ENCODE results near the gene CPLX1.
"Not testable (repeated sequence)": the region's sequence is repeated elsewhere in the genome, so short reads cannot be mapped to it uniquely, and the experiment has no call there.

The CPLX1 gene

GRCh38 chr4:751676-752075 lies 74.3 kb downstream of the CPLX1 start:
- DNase-seq: no peak

GRCh38 chr4:749698-750666 lies 75.9 kb downstream of the CPLX1 start:
- no peak for DNase-seq

- DNase-seq: no peak
These were observed 77.5 kb downstream of the CPLX1 start for GRCh38 chr4:748461-748860.

- DNase-seq: no peak
These were observed 78.3 kb downstream of the CPLX1 start for GRCh38 chr4:747546-748170.

DNA sequence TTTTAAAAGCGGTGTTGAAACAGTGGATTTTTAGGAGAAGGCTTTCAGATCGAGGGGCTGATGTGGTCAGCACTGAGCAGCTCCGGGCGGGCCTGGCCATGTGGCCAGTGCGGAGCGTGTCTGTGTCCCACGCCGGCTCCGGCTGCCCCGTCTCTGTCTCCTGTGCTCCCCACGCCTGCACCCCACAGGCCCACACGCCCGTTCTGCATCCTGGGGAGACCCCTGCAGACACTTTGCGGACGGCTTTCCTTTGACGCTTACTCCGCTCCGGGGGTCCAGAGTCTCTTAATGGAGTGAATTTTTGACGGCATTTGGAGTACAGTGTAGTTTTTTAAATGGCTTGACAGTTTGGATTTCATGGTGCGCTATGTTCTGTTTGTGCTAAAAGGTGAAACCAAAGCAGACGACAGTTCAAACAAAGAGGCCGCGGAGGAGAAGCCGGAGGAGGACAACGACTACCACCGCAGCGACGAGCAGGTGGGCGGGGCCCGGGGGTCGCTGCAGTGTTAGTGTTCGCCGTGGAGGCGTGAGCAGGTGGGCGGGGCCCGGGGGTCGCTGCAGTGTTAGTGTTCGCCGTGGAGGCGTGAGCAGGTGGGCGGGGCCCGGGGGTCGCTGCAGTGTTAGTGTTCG lies 81.6 kb downstream of the CPLX1 start:
- no peak for DNase-seq

DNA sequence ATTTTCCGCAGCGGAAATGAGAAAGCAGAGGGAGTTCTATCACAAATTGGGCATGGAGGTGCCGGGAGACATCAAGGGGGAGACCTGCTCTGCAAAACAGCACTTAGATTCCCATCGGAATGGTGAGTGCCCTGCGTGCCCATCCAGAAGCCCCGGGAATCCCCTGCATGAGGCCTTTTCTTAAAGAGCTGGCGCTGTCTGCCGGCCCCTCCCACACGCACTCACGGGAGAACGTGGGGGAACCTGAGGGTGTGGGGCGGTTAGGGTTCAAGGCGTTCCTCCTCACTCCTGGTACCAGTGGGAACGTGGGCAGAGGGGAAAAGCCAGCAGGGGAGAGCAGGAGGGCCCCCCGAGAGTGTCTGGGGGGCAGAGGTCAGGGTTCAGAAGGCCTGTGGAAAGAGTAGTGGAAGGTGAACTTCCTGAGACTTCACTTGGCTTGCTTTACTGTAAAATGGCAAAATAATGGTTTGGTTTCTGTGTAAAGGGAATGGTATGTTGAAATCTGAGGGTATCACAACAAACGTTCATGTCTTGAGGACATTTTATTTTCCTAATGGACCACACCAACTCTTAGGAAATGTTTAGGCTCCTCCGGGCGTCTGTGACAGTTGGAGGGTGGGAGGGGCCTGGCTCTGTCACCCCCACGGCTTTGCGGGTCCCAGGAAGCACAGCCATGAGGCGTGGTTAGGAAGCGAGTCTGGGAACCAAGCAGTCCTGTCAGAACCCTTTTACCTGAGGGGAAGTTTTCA lies 82.3 kb downstream of the CPLX1 start:
- no peak for DNase-seq

DNA sequence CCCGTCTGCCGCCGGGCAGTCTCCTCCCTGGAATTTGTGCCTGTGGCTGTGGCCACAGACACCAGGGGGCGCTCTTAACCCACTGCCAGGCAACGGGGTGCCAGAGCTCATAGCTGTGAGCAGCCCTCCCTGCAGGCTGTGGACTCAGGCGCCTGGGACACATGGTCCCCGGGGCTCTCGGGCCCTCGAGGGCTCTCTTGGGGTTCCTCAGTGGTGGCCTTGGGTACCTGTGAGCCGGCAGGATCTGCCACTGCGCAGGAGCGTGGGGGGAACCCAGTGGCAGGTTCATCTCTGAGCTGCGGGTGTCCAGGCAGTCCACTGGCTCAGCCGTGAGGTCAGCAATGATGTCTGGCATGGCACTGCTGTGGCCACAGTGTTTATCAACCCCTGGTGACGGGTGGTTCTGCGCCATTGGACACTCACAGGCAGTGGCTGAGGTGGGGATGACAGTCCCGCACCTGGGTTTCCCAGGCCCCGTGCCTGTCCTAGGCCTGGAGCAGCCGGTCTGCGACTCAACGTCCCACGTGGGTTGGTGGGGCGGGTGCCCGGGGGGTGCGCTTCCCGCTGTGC lies 83.1 kb downstream of the CPLX1 start:
- DNase-seq: peak; percentile 13 to 52 (median 23)

DNA sequence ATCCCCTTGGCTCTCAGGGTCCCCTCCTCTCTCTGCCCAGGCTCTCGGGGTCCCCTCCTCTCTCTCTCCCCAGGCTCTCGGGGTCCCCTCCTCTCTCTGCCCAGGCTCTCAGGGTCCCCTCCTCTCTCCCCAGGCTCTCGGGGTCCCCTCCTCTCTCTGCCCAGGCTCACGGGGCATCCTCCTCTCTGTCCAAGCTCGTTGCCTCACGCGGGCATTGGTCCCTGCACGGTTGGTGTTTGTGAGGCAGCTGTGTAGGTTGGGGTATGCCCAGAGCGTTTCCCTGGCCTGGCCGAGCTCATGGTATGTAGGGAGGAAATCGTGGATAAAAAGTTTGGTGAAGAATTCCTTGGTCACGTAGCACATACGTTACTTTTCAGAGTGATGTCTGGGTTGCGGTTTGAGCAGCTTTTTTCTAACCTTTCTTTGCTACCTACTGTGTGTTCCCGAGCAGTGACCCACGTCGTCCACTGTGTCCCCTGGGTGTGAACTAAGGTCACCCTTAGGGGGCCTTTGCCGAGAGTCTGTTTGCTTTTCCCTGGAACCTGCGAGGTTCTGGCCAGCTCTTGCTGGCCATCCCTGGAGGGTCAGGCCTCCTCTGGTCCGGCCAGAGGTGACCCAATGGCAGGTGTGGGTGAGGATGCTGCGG lies 83.7 kb downstream of the CPLX1 start:
- no peak for DNase-seq

DNA sequence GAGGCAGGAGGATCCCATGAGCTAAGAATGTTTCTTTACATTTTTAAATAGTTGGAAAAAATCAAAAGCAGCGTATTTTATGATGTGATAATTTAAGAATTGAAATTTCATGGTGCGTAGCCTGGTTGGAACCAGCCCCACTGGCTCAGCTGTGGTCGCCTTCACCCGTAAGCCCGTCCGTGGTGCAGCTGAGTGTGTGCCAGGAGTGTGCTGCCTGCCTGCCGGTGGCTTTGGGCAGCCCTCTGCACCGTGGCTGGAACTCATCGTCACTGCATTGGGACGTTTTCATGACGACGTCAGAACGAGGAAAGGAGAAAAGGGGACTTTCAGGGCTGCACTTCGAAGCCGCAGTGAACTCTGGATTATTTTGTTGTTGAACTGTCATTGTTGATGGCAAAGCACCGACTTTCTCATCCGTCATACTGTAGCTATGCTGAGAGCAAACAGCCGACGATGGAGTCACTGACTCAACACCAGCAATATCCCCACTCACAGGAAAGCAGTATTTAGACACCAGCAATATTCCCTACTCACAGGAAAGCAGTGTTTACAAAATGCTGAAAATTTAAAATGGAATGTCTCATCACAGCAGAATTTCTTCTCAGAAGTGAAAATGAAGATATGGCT lies 85.2 kb downstream of the CPLX1 start:
- DNase-seq: no peak

DNA sequence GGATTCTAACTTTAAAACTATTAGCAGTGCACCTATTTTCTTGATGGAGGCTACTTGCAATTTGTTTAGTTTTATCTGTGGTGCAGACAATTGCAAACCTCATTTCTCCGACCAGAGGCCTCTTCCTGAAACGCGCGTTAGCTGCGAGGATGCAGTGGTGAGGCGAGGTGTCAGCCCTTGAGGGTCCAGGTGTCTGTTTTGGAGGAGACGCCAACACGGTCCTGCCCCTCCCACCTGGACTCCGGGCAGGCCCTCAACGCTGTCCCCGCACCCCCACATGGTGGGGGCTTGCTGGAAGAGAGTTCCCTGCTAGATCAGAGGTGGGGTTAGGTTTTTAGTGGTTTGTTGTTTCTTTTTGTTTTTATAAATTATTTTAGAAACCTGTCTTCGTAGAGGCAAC lies 85.9 kb downstream of the CPLX1 start:
- DNase-seq: no peak

- no peak for DNase-seq
These were observed 86.4 kb downstream of the CPLX1 start for GRCh38 chr4:739569-739968.

GRCh38 chr4:738781-739280 lies 87.1 kb downstream of the CPLX1 start:
- no peak for DNase-seq

- DNase-seq: not testable (repeated sequence)
These were observed 89.4 kb downstream of the CPLX1 start for GRCh38 chr4:736561-736960.

- DNase-seq: no peak
These were observed 90.3 kb downstream of the CPLX1 start for GRCh38 chr4:735583-735982.

All from NCI-H1417 (cell line).